ENCODE results near the gene TRH. TPM values are rescaled to one million over a fixed set of nuclear protein-coding genes. Genes with fewer than 3 reads are reported as not detected.

TRH gene
- total RNA-seq, 4 donors from 2014 or later: not detected

DNA sequence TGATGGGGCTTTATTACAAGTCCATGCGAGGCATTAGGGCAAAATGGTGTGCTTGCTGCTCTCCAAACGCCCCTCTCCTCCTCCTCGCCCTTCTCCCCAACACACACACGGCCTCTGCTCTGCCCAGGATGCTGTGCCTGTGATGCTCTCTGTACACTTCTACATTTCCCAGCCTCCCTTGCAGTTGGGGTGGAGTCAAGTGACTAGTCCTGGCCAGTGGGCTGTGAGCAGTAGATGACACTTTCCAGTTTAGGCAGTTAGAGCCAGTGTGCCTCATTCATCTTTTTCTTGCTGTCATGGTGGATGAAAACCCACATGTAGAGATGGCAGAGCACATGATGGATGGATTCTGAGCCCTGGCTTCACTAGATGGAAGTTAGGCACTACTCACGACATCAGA lies 5.4 kb downstream of the TRH start:
- no peak for DNase-seq (ENCODE audit: low spot score in 2 of 2)
- TF ChIP-seq POLR2AphosphoS5 (IDR thresholded peaks at IDR 0.05) (no peak), EP300 (IDR thresholded peaks at IDR 0.05) (no peak), POLR2A (IDR thresholded peaks at IDR 0.05) (no peak)
- TF ChIP-seq, protein P1, sequence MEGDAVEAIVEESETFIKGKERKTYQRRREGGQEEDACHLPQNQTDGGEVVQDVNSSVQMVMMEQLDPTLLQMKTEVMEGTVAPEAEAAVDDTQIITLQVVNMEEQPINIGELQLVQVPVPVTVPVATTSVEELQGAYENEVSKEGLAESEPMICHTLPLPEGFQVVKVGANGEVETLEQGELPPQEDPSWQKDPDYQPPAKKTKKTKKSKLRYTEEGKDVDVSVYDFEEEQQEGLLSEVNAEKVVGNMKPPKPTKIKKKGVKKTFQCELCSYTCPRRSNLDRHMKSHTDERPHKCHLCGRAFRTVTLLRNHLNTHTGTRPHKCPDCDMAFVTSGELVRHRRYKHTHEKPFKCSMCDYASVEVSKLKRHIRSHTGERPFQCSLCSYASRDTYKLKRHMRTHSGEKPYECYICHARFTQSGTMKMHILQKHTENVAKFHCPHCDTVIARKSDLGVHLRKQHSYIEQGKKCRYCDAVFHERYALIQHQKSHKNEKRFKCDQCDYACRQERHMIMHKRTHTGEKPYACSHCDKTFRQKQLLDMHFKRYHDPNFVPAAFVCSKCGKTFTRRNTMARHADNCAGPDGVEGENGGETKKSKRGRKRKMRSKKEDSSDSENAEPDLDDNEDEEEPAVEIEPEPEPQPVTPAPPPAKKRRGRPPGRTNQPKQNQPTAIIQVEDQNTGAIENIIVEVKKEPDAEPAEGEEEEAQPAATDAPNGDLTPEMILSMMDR (IDR thresholded peaks at IDR 0.05): no peak
- H3K4me1 ChIP-seq: peaks cover 12% of the 10 kb centered on the region
- 88% methylated on average over 5 of the region's 5 CpGs for WGBS
- H3K4me3 ChIP-seq: no peak overlapping the region
- no peak overlapping the region for H3K27ac ChIP-seq
- no peaks in the 10 kb centered on the region for H3K9me3 ChIP-seq
- no peaks in the 10 kb centered on the region for H3K36me3 ChIP-seq
- H3K27me3 ChIP-seq: peaks cover 59% of the 10 kb centered on the region

DNA sequence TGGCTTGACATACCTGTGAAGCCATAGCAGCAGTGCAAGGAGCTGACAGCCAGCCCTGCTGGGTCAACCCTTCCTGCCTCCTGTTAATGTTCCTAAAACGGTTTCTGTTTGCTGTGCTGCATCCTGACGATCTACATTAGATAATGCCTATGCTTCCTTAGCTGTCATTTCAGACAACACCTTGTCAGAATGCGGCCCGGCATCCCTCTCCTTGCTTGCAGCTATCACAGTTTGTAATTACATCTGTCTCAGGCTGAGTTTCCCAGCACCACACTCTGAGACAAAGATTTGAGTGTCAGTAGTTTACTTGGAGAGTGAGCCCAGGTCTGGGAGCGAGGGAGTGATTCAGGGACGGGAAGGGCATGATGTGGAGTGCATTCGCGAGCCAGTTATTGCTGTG lies 9.0 kb downstream of the TRH start:
- Histone ChIP-seq H3K27me3 (peaks cover 25% of the 10 kb centered on the region), H3K9me3 (no peaks in the 10 kb centered on the region), H3K27ac (no peak overlapping the region), H3K4me3 (no peak overlapping the region), H3K4me1 (no peaks in the 10 kb centered on the region), H3K36me3 (no peaks in the 10 kb centered on the region)
- 89% methylated on average over 8 of the region's 8 CpGs for WGBS
- TF ChIP-seq, protein P1 (IDR thresholded peaks at IDR 0.05): no peak
- TF ChIP-seq EP300 (IDR thresholded peaks at IDR 0.05): no peak
- no peak for TF ChIP-seq POLR2A (IDR thresholded peaks at IDR 0.05)
- no peak for TF ChIP-seq POLR2AphosphoS5 (IDR thresholded peaks at IDR 0.05)
- no peak for DNase-seq (ENCODE audit: low spot score in 2 of 2)

DNA sequence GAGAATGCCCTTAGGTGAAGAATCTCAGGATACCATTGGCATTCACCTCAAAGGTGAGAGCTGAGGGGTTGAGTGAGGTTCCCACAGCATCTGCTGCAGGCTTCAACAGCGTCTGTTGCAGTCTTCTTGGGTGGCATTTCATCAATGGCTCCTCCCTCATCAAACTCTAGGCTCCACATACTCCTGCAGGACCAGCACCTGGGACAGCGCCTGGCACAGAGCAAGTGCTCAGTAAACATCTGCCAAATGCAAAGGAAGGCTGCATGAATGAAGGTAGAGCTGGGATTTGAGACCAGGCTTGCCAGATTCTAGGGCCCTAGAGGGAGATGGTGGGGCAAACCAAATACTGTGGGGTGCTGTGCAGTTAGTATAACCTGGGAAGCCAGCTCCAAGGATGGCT lies 9.6 kb downstream of the TRH start:
- no peaks in the 10 kb centered on the region for H3K9me3 ChIP-seq
- WGBS: 88% methylated on average over 1 of the region's 2 CpGs
- no peaks in the 10 kb centered on the region for H3K36me3 ChIP-seq
- H3K27ac ChIP-seq: no peak overlapping the region
- H3K27me3 ChIP-seq: peaks cover 22% of the 10 kb centered on the region
- H3K4me3 ChIP-seq: no peak overlapping the region
- no peaks in the 10 kb centered on the region for H3K4me1 ChIP-seq
- no peak for DNase-seq (ENCODE audit: low spot score in 2 of 2)
- no peak for TF ChIP-seq EP300 (IDR thresholded peaks at IDR 0.05)
- no peak for TF ChIP-seq POLR2A (IDR thresholded peaks at IDR 0.05)
- TF ChIP-seq, protein P1 (IDR thresholded peaks at IDR 0.05): no peak
- TF ChIP-seq POLR2AphosphoS5 (IDR thresholded peaks at IDR 0.05): no peak

DNA sequence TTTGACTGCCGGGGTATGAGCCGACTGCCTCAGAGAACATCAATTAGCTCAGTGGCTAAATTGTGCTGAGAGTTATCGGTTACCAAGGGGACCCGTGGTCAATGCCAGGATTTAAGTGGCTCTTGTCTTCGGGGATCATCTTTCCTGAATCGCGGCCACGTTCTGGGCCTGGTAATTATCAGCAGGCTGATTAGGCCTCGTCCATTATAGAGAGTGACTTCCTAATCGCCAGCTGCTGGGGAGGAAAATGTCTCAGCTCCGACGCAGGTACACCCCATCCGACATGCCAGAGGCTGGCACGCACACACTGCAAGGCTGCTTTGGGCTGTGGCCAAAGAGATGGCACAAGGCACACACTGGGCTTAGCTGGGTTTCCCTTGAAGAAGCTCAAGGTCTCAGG lies 10.6 kb downstream of the TRH start:
- Histone ChIP-seq H3K27ac (no peak overlapping the region), H3K36me3 (no peaks in the 10 kb centered on the region), H3K9me3 (no peaks in the 10 kb centered on the region), H3K27me3 (peaks cover 12% of the 10 kb centered on the region), H3K4me1 (no peaks in the 10 kb centered on the region), H3K4me3 (no peak overlapping the region)
- TF ChIP-seq EP300 (IDR thresholded peaks at IDR 0.05) (no peak), POLR2AphosphoS5 (IDR thresholded peaks at IDR 0.05) (no peak), POLR2A (IDR thresholded peaks at IDR 0.05) (no peak)
- TF ChIP-seq, protein P1 (IDR thresholded peaks at IDR 0.05): no peak
- WGBS: 89% methylated on average over 14 of the region's 14 CpGs
- no peak for DNase-seq (ENCODE audit: low spot score in 2 of 2)

DNA sequence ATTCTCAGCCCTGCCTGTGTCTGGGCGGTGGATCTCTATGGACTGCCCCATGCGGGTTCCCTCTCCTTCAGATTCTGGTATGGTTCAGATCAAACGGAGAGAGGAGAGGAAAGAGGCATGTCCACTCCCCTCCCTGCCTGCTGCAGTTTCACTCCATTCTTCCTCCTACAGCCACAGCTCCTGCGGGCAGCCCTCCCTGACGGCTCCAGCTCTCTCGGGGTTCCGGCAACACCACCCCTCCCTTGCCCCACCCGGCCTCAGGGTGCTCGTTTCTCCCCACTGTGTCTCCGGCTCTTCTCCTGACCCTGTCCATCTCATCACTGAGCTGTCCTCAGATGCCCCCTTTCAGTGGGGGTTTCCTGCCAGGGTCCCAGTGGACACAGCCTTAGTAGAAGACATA lies 13.9 kb downstream of the TRH start:
- WGBS: 62% methylated on average over 10 of the region's 10 CpGs
- no peaks in the 10 kb centered on the region for H3K9me3 ChIP-seq
- DNase-seq (ENCODE audit: low spot score in 2 of 2): no peak
- no peak overlapping the region for H3K27ac ChIP-seq
- H3K4me1 ChIP-seq: no peaks in the 10 kb centered on the region
- H3K36me3 ChIP-seq: no peaks in the 10 kb centered on the region
- H3K4me3 ChIP-seq: no peak overlapping the region
- no peak for TF ChIP-seq POLR2A (IDR thresholded peaks at IDR 0.05)
- TF ChIP-seq, protein P1 (IDR thresholded peaks at IDR 0.05): no peak
- TF ChIP-seq POLR2AphosphoS5 (IDR thresholded peaks at IDR 0.05): no peak
- no peak for TF ChIP-seq EP300 (IDR thresholded peaks at IDR 0.05)
- H3K27me3 ChIP-seq: no peaks in the 10 kb centered on the region
